T1000 (cell line): ENCODE data around the gene EDIL3.

Experiments used
- DNase-seq: peaks from one replicate; lab custom pipeline; 2025; ENCODE audit warnings: mixed read lengths; lab: John Stamatoyannopoulos, UW

The EDIL3 gene

GRCh38 chr5:84259283-84260045, 125.2 kb downstream of the EDIL3 start:
- DNase-seq = no peak

- no peak for DNase-seq
These were observed 127.6 kb downstream of the EDIL3 start for GRCh38 chr5:84257061-84257460.

GRCh38 chr5:84255315-84255714, 129.4 kb downstream of the EDIL3 start:
- DNase-seq = no peak

GRCh38 chr5:84253946-84254345, 130.7 kb downstream of the EDIL3 start:
- no peak for DNase-seq

- no peak for DNase-seq
These were observed 133.2 kb downstream of the EDIL3 start for GRCh38 chr5:84251503-84251902.

GRCh38 chr5:84249918-84250630, 134.6 kb downstream of the EDIL3 start:
- peak; percentile 34 for DNase-seq

GRCh38 chr5:84248013-84248412, 136.7 kb downstream of the EDIL3 start:
- DNase-seq = no peak

- DNase-seq = no peak
These were observed 142.4 kb downstream of the EDIL3 start for GRCh38 chr5:84242286-84242685.

GRCh38 chr5:84239494-84239893, 145.2 kb downstream of the EDIL3 start:
- DNase-seq = no peak

- no peak for DNase-seq
These were observed 147.6 kb downstream of the EDIL3 start for GRCh38 chr5:84237126-84237525.

- DNase-seq = no peak
These were observed 153.2 kb downstream of the EDIL3 start for GRCh38 chr5:84231433-84231832.

- DNase-seq = no peak
These were observed 155.6 kb downstream of the EDIL3 start for GRCh38 chr5:84229045-84229444.

- no peak for DNase-seq
These were observed 156.4 kb downstream of the EDIL3 start for GRCh38 chr5:84228266-84228665.

- no peak for DNase-seq
These were observed 157.4 kb downstream of the EDIL3 start for GRCh38 chr5:84227236-84227635.

- DNase-seq = peak; percentile 29
These were observed 166.1 kb downstream of the EDIL3 start for GRCh38 chr5:84218546-84218945.

GRCh38 chr5:84215521-84215920, 169.2 kb downstream of the EDIL3 start:
- no peak for DNase-seq

GRCh38 chr5:84213861-84214260, 170.8 kb downstream of the EDIL3 start:
- no peak for DNase-seq

GRCh38 chr5:84213212-84213611, 171.5 kb downstream of the EDIL3 start:
- DNase-seq = no peak

GRCh38 chr5:84204772-84205171, 179.9 kb downstream of the EDIL3 start:
- no peak for DNase-seq

GRCh38 chr5:84202136-84202535, 182.5 kb downstream of the EDIL3 start:
- no peak for DNase-seq

GRCh38 chr5:84197538-84197937, 187.1 kb downstream of the EDIL3 start:
- no peak for DNase-seq

GRCh38 chr5:84191281-84191680, 193.4 kb downstream of the EDIL3 start:
- no peak for DNase-seq

- DNase-seq = no peak
These were observed 199.8 kb downstream of the EDIL3 start for GRCh38 chr5:84184857-84185256.

- DNase-seq = no peak
These were observed 203.6 kb downstream of the EDIL3 start for GRCh38 chr5:84181093-84181492.
